ENCODE measurements around the gene SLC9B1. TPM values are rescaled to one million over a fixed set of nuclear protein-coding genes. Genes with fewer than 3 reads are reported as not detected.

SLC9B1 gene
- total and polyA plus RNA-seq, 4 donors, result 0.12 to 4.6 (median 0.35) TPM

GRCh38 chr4:103036169-103036568, 16.7 kb upstream of the SLC9B1 start:
- DNase-seq (no peak), ATAC-seq (ENCODE audit: insufficient read depth, low FRiP score) (no peak)
- Histone ChIP-seq H3K9ac (ENCODE audit: insufficient read depth in 1 of 2, low read length in 2 of 2) (no peak overlapping the region), H3K36me3 (ENCODE audit: control insufficient read depth in 4 of 4, insufficient read depth in 4 of 4, low read length in 4 of 4) (peaks cover 0 to 7% (median under 1%) of the 10 kb centered on the region in 4 donors), H3K4me3 (no peak overlapping the region), H3K4me1 (ENCODE audit: control insufficient read depth in 5 of 5, insufficient read depth in 5 of 5, low read length in 5 of 5) (no peaks in the 10 kb centered on the region), H3K27me3 (ENCODE audit: control insufficient read depth in 3 of 3, insufficient read depth in 3 of 3, low read length in 2 of 3) (no peaks in the 10 kb centered on the region), H3K27ac (ENCODE audit: low read depth in 1 of 2, low read length in 1 of 2) (no peak overlapping the region), H3K9me3 (ENCODE audit: control insufficient read depth in 4 of 4, insufficient read depth in 3 of 4, low read length in 3 of 4) (no peaks in the 10 kb centered on the region)
- 96 to 97% methylated on average over 2 of the region's 2 CpGs for WGBS, 2 donors
- TF ChIP-seq CTCF (IDR thresholded peaks at IDR 0.05; ENCODE audit: control extremely low read depth, extremely low read depth), result no peak

- peaks cover 0 to 7% (median under 1%) of the 10 kb centered on the region in 4 donors for H3K36me3 ChIP-seq (ENCODE audit: control insufficient read depth in 4 of 4, insufficient read depth in 4 of 4, low read length in 4 of 4)
- H3K4me3 ChIP-seq, result no peak overlapping the region
- no peaks in the 10 kb centered on the region for H3K27me3 ChIP-seq (ENCODE audit: control insufficient read depth in 3 of 3, insufficient read depth in 3 of 3, low read length in 2 of 3)
- ATAC-seq (ENCODE audit: insufficient read depth, low FRiP score), result no peak
- no peaks in the 10 kb centered on the region for H3K9me3 ChIP-seq (ENCODE audit: control insufficient read depth in 4 of 4, insufficient read depth in 3 of 4, low read length in 3 of 4)
- no peaks in the 10 kb centered on the region for H3K4me1 ChIP-seq (ENCODE audit: control insufficient read depth in 5 of 5, insufficient read depth in 5 of 5, low read length in 5 of 5)
- no peak for TF ChIP-seq CTCF (IDR thresholded peaks at IDR 0.05; ENCODE audit: control extremely low read depth, extremely low read depth)
- 55 to 72% methylated on average over 2 of the region's 2 CpGs for WGBS, 2 donors
- peak in 2 of 3 donors; percentile 2 to 28 for DNase-seq
- no peak overlapping the region for H3K9ac ChIP-seq (ENCODE audit: insufficient read depth in 1 of 2, low read length in 2 of 2)
- no peak overlapping the region for H3K27ac ChIP-seq (ENCODE audit: low read depth in 1 of 2, low read length in 1 of 2)
These were observed 13.1 kb upstream of the SLC9B1 start for GRCh38 chr4:103032574-103032973.

- H3K27ac ChIP-seq (ENCODE audit: low read depth in 1 of 2, low read length in 1 of 2), result no peak overlapping the region
- H3K4me1 ChIP-seq (ENCODE audit: control insufficient read depth in 5 of 5, insufficient read depth in 5 of 5, low read length in 5 of 5), result no peaks in the 10 kb centered on the region
- H3K36me3 ChIP-seq (ENCODE audit: control insufficient read depth in 4 of 4, insufficient read depth in 4 of 4, low read length in 4 of 4), result peaks cover 0 to 3% (median 2%) of the 10 kb centered on the region in 4 donors
- no peak for TF ChIP-seq CTCF (IDR thresholded peaks at IDR 0.05; ENCODE audit: control extremely low read depth, extremely low read depth)
- no peaks in the 10 kb centered on the region for H3K27me3 ChIP-seq (ENCODE audit: control insufficient read depth in 3 of 3, insufficient read depth in 3 of 3, low read length in 2 of 3)
- H3K4me3 ChIP-seq, result no peak overlapping the region
- no peaks in the 10 kb centered on the region for H3K9me3 ChIP-seq (ENCODE audit: control insufficient read depth in 4 of 4, insufficient read depth in 3 of 4, low read length in 3 of 4)
- ATAC-seq (ENCODE audit: insufficient read depth, low FRiP score) (no peak), DNase-seq (no peak)
- WGBS, 2 donors, result 93 to 98% methylated on average over 3 of the region's 3 CpGs
- no peak overlapping the region for H3K9ac ChIP-seq (ENCODE audit: insufficient read depth in 1 of 2, low read length in 2 of 2)
These were observed 11.3 kb upstream of the SLC9B1 start for GRCh38 chr4:103030791-103031190.

GRCh38 chr4:103029300-103029699, 9.8 kb upstream of the SLC9B1 start:
- no peaks in the 10 kb centered on the region for H3K4me1 ChIP-seq (ENCODE audit: control insufficient read depth in 5 of 5, insufficient read depth in 5 of 5, low read length in 5 of 5)
- H3K9ac ChIP-seq (ENCODE audit: insufficient read depth in 1 of 2, low read length in 2 of 2), result no peak overlapping the region
- 84 to 93% methylated on average over 1 of the region's 1 CpG for WGBS, 2 donors
- no peak overlapping the region for H3K4me3 ChIP-seq
- ATAC-seq (ENCODE audit: insufficient read depth, low FRiP score), result no peak
- H3K27me3 ChIP-seq (ENCODE audit: control insufficient read depth in 3 of 3, insufficient read depth in 3 of 3, low read length in 2 of 3), result no peaks in the 10 kb centered on the region
- H3K27ac ChIP-seq (ENCODE audit: low read depth in 1 of 2, low read length in 1 of 2), result no peak overlapping the region
- DNase-seq, result no peak
- TF ChIP-seq CTCF (IDR thresholded peaks at IDR 0.05; ENCODE audit: control extremely low read depth, extremely low read depth), result no peak
- H3K36me3 ChIP-seq (ENCODE audit: control insufficient read depth in 4 of 4, insufficient read depth in 4 of 4, low read length in 4 of 4), result peaks cover 0 to 3% (median under 1%) of the 10 kb centered on the region in 4 donors
- no peaks in the 10 kb centered on the region for H3K9me3 ChIP-seq (ENCODE audit: control insufficient read depth in 4 of 4, insufficient read depth in 3 of 4, low read length in 3 of 4)

Data from lung (tissue), 12 donors.